ENCODE measurements around the gene PI4KA. TPM values are rescaled to one million over a fixed set of nuclear protein-coding genes. Genes with fewer than 3 reads are reported as not detected.
A peak's percentile ranks its signal among the peaks of the same experiment; 100 is the strongest.

PI4KA gene
- total RNA-seq, 2 donors from 2014 or later = 42.5 to 47.2 TPM

DNA sequence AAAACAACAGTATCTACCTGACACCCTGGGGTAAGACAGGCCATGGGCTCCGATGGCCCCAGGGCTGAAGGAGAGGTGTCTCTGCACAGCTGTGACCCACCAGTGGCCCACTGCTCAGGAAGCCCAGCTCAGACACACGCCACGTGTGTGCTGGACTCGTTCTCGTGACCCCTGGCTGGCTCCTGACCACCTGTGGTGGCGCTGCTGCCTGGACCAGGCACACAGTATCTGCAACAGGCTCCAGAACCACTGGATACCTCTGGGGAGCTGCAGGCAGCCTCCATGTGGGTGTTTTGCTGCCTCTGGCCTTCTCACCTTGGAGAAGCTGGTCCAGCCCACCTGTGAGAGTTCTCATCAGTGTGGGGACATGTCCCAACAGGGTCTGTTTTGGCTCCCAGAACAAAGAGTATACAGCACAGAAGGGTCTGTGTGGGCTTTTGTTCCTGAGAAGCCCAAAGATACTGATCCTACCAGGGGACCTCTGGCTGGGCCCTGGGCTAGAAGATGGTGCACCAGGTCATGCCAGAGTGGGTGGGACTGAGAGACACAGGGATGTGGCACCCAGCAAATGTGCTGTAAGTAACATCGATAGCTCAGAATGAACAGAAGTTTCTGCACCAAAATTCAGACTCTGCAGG is 106.4 kb downstream of the PI4KA start:
- DNase-seq (no peak), ATAC-seq (no peak)
- no peak overlapping the region for H3K4me3 ChIP-seq
- WGBS, 2 donors = 97% methylated on average over 4 to 7 of the region's 7 CpGs
- no peaks in the 10 kb centered on the region for H3K4me1 ChIP-seq
- no peak overlapping the region for H3K27ac ChIP-seq
- H3K27me3 ChIP-seq = no peaks in the 10 kb centered on the region
- peaks cover 0 to 5% of the 10 kb centered on the region in 2 donors for H3K36me3 ChIP-seq (replicated peaks in 1 of 2; ENCODE audit: insufficient read depth in 1 of 2, low read depth in 2 of 2)
- TF ChIP-seq, protein P1, sequence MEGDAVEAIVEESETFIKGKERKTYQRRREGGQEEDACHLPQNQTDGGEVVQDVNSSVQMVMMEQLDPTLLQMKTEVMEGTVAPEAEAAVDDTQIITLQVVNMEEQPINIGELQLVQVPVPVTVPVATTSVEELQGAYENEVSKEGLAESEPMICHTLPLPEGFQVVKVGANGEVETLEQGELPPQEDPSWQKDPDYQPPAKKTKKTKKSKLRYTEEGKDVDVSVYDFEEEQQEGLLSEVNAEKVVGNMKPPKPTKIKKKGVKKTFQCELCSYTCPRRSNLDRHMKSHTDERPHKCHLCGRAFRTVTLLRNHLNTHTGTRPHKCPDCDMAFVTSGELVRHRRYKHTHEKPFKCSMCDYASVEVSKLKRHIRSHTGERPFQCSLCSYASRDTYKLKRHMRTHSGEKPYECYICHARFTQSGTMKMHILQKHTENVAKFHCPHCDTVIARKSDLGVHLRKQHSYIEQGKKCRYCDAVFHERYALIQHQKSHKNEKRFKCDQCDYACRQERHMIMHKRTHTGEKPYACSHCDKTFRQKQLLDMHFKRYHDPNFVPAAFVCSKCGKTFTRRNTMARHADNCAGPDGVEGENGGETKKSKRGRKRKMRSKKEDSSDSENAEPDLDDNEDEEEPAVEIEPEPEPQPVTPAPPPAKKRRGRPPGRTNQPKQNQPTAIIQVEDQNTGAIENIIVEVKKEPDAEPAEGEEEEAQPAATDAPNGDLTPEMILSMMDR (IDR thresholded peaks at IDR 0.05) = no peak
- TF ChIP-seq POLR2A (IDR thresholded peaks at IDR 0.05) = no peak
- intact Hi-C loops (cut with DNase I) = no loop called here
- no peaks in the 10 kb centered on the region for H3K9me3 ChIP-seq

DNA sequence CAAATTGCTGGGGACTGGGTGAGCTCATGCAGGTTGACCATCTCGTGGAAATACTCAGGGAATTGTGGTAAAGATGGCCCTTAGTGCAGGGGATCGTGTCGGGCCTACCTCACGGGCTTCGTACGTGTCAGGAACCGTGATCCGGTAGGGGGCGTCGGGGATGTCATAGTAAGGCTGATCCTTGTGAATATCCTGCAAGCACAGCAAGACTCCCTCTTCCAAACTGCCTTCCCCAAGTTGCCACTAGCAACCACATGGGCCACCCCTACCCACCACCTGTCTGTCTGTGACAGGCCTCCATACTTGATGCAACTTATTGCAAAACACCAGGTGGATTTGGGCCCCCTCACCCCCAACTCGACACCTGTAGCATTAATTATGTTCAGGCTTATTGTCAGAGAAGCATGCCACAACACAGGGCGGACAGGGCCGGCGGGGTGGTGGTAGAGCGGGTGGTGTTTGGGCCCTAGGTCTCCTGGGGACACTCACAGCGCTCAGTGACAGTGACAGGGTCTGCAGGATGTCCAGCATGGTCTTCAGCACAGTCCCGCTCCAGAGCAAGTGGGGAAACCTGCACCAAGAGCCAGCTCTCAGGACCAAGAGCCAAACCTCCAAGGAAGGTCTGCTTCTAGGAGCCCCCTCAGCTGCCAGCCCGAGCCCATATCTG is 107.3 kb downstream of the PI4KA start:
- TF ChIP-seq, protein P1 (IDR thresholded peaks at IDR 0.05) = no peak
- no peak for TF ChIP-seq POLR2A (IDR thresholded peaks at IDR 0.05)
- Histone ChIP-seq H3K27ac (no peak overlapping the region), H3K9me3 (no peaks in the 10 kb centered on the region), H3K27me3 (no peaks in the 10 kb centered on the region), H3K4me3 (no peak overlapping the region), H3K4me1 (no peaks in the 10 kb centered on the region), H3K36me3 (replicated peaks in 1 of 2; ENCODE audit: insufficient read depth in 1 of 2, low read depth in 2 of 2) (peaks cover 0 to 9% of the 10 kb centered on the region in 2 donors)
- intact Hi-C loops (cut with DNase I) = no loop called here
- ATAC-seq = no peak
- DNase-seq = no peak
- 92 to 94% methylated on average over 9 to 18 of the region's 18 CpGs for WGBS, 2 donors

DNA sequence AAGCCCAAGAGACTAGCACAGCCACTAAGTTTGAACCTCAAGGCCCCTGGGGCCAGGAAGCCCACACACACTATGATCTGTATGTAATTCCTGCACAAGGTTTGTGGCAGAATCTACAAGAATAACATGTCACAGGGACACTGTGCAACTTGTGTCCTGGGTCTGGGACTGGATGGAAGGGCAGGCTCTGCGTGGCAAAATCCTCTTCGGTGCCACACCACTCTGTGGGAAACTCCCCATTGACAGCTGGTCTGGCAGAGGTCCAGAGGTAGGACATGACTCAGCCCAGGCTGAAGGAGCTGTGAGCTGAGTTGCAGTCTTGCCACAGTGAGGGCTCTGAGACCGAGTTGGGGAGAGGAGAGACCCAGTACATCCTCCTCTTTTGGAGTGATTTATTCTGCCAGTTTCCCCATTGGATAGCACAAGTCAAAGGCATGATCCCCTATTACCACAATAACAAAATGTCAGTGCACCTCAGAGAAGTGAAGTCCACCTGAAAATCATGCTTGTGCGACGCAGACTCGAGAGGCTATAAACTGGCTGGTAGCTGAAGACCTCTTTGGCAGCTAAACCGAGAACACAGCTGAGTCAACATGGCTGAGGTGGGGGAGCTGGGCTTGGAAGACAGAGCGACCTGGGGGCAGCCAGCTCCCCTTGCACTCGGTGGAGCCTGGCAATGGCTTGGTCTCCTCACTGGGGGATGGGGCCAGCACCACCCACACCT is 108.0 kb downstream of the PI4KA start:
- TF ChIP-seq, protein P1 (IDR thresholded peaks at IDR 0.05) = no peak
- TF ChIP-seq POLR2A (IDR thresholded peaks at IDR 0.05) = no peak
- no peak overlapping the region for H3K4me3 ChIP-seq
- no peak for ATAC-seq
- intact Hi-C loops (cut with DNase I) = no loop called here
- no peaks in the 10 kb centered on the region for H3K27me3 ChIP-seq
- peak; percentile 21 to 69 (median 58) for DNase-seq
- no peaks in the 10 kb centered on the region for H3K4me1 ChIP-seq
- 72 to 90% methylated on average over 2 to 9 of the region's 9 CpGs for WGBS, 2 donors
- H3K27ac ChIP-seq = no peak overlapping the region
- H3K9me3 ChIP-seq = no peaks in the 10 kb centered on the region
- peaks cover 0 to 9% of the 10 kb centered on the region in 2 donors for H3K36me3 ChIP-seq (replicated peaks in 1 of 2; ENCODE audit: insufficient read depth in 1 of 2, low read depth in 2 of 2)

DNA sequence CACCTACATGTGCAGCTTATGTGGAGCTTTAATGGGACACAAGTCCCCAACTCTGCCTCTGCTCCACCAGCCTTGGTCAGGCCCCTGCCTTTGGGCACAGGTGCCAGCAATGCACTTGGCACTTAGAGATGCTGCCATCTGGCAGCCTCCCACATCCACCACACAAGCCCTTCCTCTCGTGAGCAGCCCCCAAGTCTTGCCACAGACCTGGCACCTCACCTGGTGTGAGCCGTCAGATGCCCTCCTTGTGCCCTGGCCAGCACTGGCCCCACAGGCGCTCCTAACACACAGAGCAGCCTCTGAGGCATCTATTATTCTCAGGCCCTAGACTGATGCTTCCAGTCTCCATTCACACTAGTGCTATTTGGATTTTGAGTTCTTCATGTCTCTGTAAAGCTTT is 109.2 kb downstream of the PI4KA start:
- Histone ChIP-seq H3K36me3 (replicated peaks in 1 of 2; ENCODE audit: insufficient read depth in 1 of 2, low read depth in 2 of 2) (peaks cover 0 to 9% of the 10 kb centered on the region in 2 donors), H3K27me3 (no peaks in the 10 kb centered on the region), H3K4me1 (no peaks in the 10 kb centered on the region), H3K4me3 (no peak overlapping the region), H3K27ac (no peak overlapping the region), H3K9me3 (no peaks in the 10 kb centered on the region)
- 70 to 84% methylated on average over 2 to 3 of the region's 3 CpGs for WGBS, 2 donors
- ATAC-seq = no peak
- no peak for DNase-seq
- TF ChIP-seq, protein P1 (IDR thresholded peaks at IDR 0.05) = no peak
- no peak for TF ChIP-seq POLR2A (IDR thresholded peaks at IDR 0.05)
- intact Hi-C loops (cut with DNase I) = no loop called here

Measured in body of pancreas (tissue), 4 donors.